Measurements from ENCODE around the gene CROT.

GRCh38 chr7:87330316-87330715 is 15.1 kb upstream of the CROT start:
- TF ChIP-seq POLR2AphosphoS5 (IDR thresholded peaks at IDR 0.05; ENCODE audit: low read depth, low read length) (no peak), POLR2A (IDR thresholded peaks at IDR 0.05; ENCODE audit: low read depth, low read length) (no peak), TAF1 (IDR thresholded peaks at IDR 0.05; ENCODE audit: borderline replicate concordance, low read depth, low read length) (no peak)
